HEK293 (cell line): ENCODE results near the gene CXCL5.

Experiments
- PRDM4 ChIP-seq: fragments of 450-650 bp; formaldehyde crosslinking; IDR thresholded peaks from 2 replicates; pipeline ENCODE4 v1.5.1; 2017; ENCODE audit warnings: missing biosample characterization, missing genetic modification characterization
- ZBTB7A ChIP-seq: fragments of 450-650 bp; formaldehyde crosslinking; IDR thresholded peaks from 2 replicates; pipeline ENCODE4 v1.5.1; 2016; ENCODE audit warnings: low read depth, missing biosample characterization, missing genetic modification characterization
- ZNF449 ChIP-seq: fragments of 450-650 bp; formaldehyde crosslinking; IDR thresholded peaks from 2 replicates; pipeline ENCODE4 v1.5.1; 2017; ENCODE audit warnings: missing biosample characterization, mild to moderate bottlenecking, missing genetic modification characterization, moderate library complexity
- ZNF501 ChIP-seq: fragments of 450-650 bp; formaldehyde crosslinking; IDR thresholded peaks from 2 replicates; pipeline ENCODE4 v1.5.1; 2016; ENCODE audit warnings: missing biosample characterization, missing genetic modification characterization
- TF ChIP-seq, protein P1 (sequence below): fragments of 450-650 bp; formaldehyde crosslinking; IDR thresholded peaks from 2 replicates; pipeline ENCODE4 v1.5.1; 2016; ENCODE audit warnings: missing biosample characterization, missing genetic modification characterization

- TF ChIP-seq, protein P1, sequence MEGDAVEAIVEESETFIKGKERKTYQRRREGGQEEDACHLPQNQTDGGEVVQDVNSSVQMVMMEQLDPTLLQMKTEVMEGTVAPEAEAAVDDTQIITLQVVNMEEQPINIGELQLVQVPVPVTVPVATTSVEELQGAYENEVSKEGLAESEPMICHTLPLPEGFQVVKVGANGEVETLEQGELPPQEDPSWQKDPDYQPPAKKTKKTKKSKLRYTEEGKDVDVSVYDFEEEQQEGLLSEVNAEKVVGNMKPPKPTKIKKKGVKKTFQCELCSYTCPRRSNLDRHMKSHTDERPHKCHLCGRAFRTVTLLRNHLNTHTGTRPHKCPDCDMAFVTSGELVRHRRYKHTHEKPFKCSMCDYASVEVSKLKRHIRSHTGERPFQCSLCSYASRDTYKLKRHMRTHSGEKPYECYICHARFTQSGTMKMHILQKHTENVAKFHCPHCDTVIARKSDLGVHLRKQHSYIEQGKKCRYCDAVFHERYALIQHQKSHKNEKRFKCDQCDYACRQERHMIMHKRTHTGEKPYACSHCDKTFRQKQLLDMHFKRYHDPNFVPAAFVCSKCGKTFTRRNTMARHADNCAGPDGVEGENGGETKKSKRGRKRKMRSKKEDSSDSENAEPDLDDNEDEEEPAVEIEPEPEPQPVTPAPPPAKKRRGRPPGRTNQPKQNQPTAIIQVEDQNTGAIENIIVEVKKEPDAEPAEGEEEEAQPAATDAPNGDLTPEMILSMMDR (tag by site-specific recombination): no peak
- no peak for TF ChIP-seq ZNF501 (tag by site-specific recombination)
- no peak for TF ChIP-seq ZNF449 (tag by site-specific recombination)
- no peak for TF ChIP-seq PRDM4
- TF ChIP-seq ZBTB7A (tag by site-specific recombination): no peak
These were observed 20.3 kb upstream of the CXCL5 start for GRCh38 chr4:74018771-74019170.
